Upper lobe of left lung (tissue), 4 donors: ENCODE measurements around the gene SCYGR7.

Experiments
- POLR2A ChIP-seq, 4 donors: fragments of 450-650 bp; IDR thresholded peaks; one replicate each; pipeline ENCODE4 v1.5.1; 2016 to 2017; ENCODE audit warnings: antibody characterized with exemption in 4 of 4, mild to moderate bottlenecking in 2 of 4
- TF ChIP-seq, protein P1 (sequence below), 6 experiments: fragments of 450-650 bp in 4 of 6; fragments of 200-600 bp in 2 of 6; sonication (generic) in 2 of 6; IDR thresholded peaks; one replicate each; pipeline ENCODE4 v1.5.1; 2016 to 2019; ENCODE audit warnings: antibody characterized with exemption in 6 of 6

DNA sequence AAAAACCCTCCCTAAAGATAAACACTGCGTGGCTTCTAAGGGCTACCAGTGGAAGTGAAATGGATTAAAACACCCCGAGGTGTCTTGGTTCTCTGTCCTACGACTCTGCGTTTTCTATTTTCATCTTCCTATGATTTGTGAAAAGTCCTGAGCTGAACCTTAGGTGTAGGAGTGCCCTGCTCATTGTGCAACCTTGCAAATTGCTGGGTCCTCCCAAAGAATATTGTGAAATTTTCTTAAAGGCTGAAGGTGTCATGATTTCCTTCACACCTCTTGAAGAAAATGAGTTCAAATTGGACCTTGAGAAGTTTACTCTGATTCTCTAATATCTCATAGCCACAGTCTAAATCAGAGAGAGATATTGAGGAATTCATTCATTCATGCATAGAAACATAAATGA, 8.5 kb upstream of the SCYGR7 start:
- TF ChIP-seq, protein P1, sequence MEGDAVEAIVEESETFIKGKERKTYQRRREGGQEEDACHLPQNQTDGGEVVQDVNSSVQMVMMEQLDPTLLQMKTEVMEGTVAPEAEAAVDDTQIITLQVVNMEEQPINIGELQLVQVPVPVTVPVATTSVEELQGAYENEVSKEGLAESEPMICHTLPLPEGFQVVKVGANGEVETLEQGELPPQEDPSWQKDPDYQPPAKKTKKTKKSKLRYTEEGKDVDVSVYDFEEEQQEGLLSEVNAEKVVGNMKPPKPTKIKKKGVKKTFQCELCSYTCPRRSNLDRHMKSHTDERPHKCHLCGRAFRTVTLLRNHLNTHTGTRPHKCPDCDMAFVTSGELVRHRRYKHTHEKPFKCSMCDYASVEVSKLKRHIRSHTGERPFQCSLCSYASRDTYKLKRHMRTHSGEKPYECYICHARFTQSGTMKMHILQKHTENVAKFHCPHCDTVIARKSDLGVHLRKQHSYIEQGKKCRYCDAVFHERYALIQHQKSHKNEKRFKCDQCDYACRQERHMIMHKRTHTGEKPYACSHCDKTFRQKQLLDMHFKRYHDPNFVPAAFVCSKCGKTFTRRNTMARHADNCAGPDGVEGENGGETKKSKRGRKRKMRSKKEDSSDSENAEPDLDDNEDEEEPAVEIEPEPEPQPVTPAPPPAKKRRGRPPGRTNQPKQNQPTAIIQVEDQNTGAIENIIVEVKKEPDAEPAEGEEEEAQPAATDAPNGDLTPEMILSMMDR (IDR thresholded peaks at IDR 0.05), result no peak
- no peak for TF ChIP-seq POLR2A (IDR thresholded peaks at IDR 0.05)
